Breast epithelium (tissue), 3 donors: ENCODE measurements around the gene PIR.

ENCODE experiments used
- CTCF ChIP-seq, 3 donors: fragments of 450-650 bp; IDR thresholded peaks; one replicate each; pipeline ENCODE4 v1.5.1; 2016 to 2017; ENCODE audit warnings: antibody characterized with exemption in 3 of 3, mild to moderate bottlenecking in 3 of 3, moderate library complexity in 3 of 3
- POLR2A ChIP-seq: fragments of 450-650 bp; IDR thresholded peaks from one replicate; pipeline ENCODE4 v1.6.1; 2016; ENCODE audit warnings: antibody characterized with exemption, mild to moderate bottlenecking, moderate library complexity
- POLR2AphosphoS5 ChIP-seq, 3 donors: sonication (generic); formaldehyde crosslinking; IDR thresholded peaks; one replicate each; pipeline ENCODE4 v1.6.1; 2017; ENCODE audit warnings: antibody characterized with exemption in 3 of 3

DNA sequence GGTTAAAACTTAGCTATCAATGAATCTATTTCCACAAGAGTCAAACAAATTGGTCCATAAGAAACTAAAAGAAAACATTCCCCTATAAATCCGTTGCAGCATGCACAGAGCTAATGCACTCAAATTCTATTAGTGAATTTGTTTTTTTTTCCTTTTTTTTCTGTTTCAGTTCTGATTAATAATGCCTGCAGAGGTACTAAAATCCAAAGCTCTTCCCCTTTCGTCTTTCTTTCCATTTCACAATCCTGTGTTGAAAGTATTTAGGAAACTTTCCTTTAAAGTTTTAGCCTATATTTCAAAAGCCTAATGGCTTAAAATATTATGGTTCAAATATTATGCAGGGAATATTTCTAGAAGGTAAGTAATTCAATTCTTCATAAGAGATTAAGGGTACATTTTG lies 63.1 kb downstream of the PIR start:
- TF ChIP-seq CTCF (IDR thresholded peaks at IDR 0.05): no peak
- no peak for TF ChIP-seq POLR2AphosphoS5 (IDR thresholded peaks at IDR 0.05)
- no peak for TF ChIP-seq POLR2A
